WERI-Rb-1 (cell line): ENCODE data around the gene PHKB.

Experiments
- DNase-seq: peaks from one replicate; pipeline ENCODE4 v3.0.0-alpha.2; 2020
- H3K27ac ChIP-seq: fragments of 250-450 bp; sonication (Bioruptor Pico); 2 replicates; pipeline ENCODE4 v1.5.1; 2020; ENCODE audit warnings: mild to moderate bottlenecking, moderate library complexity
- H3K27me3 ChIP-seq: fragments of 250-450 bp; sonication (Bioruptor Pico); 2 replicates; pipeline ENCODE4 v1.5.1; 2021; ENCODE audit warnings: mild to moderate bottlenecking, low read depth, moderate library complexity; ENCODE audit not compliant: insufficient read depth, severe bottlenecking
- H3K36me3 ChIP-seq: fragments of 250-450 bp; sonication (Bioruptor Pico); 2 replicates; pipeline ENCODE4 v1.5.1; 2020; ENCODE audit warnings: mild to moderate bottlenecking, moderate library complexity
- H3K4me3 ChIP-seq: 2 replicates; pipeline ENCODE4 v1.5.1; 2011; ENCODE audit warnings: low read depth, mild to moderate bottlenecking, control low read depth, low read length
- H3K9me3 ChIP-seq: fragments of 250-450 bp; sonication (Bioruptor Pico); 2 replicates; pipeline ENCODE4 v1.5.1; 2021; ENCODE audit warnings: mild to moderate bottlenecking, moderate library complexity; ENCODE audit not compliant: severe bottlenecking
- TF ChIP-seq, protein P1 (sequence below): IDR thresholded peaks from 2 replicates; pipeline ENCODE4 v1.5.1; 2011; ENCODE audit warnings: low read depth, mild to moderate bottlenecking, control low read depth, inconsistent platforms, low read length

The PHKB gene

DNA sequence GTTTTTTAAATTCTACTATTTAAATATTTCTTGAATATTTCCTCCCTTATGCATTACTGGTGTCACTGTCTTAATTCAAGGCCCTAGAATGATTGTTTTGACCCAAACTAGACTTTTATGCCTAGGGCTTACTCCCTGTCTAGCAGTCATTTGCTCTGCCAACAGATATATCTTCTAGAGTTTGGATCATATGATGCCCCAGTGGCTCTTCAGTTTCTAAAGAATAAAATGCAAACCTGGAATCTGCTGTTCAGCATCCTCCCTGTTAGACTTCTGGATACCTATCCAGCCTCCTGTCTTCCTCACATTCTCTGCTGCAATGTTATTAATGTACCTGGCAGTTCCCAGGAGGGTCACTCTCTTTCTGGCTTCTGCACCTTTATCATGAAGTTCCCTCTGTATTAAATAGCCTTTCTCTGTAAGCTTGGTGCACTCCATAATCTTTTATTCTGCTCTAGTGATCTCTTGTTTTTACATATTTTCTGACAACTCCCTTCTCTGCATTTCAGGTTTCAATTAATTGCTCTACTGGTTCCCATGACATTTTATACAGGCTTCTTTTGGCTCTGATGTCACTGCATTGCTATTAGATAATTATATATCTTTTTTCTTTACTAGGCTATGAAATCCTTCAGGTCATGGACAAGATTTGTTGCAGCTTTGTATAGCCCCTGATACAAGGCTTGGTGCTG, 15.7 kb downstream of the PHKB start:
- Histone ChIP-seq H3K27me3 (no peaks in the 10 kb centered on the region), H3K9me3 (no peaks in the 10 kb centered on the region), H3K27ac (no peak overlapping the region), H3K36me3 (no peaks in the 10 kb centered on the region), H3K4me3 (no peak overlapping the region)
- TF ChIP-seq, protein P1, sequence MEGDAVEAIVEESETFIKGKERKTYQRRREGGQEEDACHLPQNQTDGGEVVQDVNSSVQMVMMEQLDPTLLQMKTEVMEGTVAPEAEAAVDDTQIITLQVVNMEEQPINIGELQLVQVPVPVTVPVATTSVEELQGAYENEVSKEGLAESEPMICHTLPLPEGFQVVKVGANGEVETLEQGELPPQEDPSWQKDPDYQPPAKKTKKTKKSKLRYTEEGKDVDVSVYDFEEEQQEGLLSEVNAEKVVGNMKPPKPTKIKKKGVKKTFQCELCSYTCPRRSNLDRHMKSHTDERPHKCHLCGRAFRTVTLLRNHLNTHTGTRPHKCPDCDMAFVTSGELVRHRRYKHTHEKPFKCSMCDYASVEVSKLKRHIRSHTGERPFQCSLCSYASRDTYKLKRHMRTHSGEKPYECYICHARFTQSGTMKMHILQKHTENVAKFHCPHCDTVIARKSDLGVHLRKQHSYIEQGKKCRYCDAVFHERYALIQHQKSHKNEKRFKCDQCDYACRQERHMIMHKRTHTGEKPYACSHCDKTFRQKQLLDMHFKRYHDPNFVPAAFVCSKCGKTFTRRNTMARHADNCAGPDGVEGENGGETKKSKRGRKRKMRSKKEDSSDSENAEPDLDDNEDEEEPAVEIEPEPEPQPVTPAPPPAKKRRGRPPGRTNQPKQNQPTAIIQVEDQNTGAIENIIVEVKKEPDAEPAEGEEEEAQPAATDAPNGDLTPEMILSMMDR, result no peak
- no peak for DNase-seq

- DNase-seq, result no peak
- Histone ChIP-seq H3K27ac (no peak overlapping the region), H3K4me3 (no peak overlapping the region), H3K36me3 (no peaks in the 10 kb centered on the region), H3K27me3 (no peaks in the 10 kb centered on the region), H3K9me3 (no peaks in the 10 kb centered on the region)
- TF ChIP-seq, protein P1, result no peak
Measured at GRCh38 chr16:47477679-47478078, 16.5 kb downstream of the PHKB start.

- no peaks in the 10 kb centered on the region for H3K27me3 ChIP-seq
- H3K36me3 ChIP-seq, result no peaks in the 10 kb centered on the region
- TF ChIP-seq, protein P1, result no peak
- H3K9me3 ChIP-seq, result no peaks in the 10 kb centered on the region
- no peak overlapping the region for H3K27ac ChIP-seq
- no peak for DNase-seq
- no peak overlapping the region for H3K4me3 ChIP-seq
Measured at GRCh38 chr16:47480410-47480809, 19.3 kb downstream of the PHKB start.

DNA sequence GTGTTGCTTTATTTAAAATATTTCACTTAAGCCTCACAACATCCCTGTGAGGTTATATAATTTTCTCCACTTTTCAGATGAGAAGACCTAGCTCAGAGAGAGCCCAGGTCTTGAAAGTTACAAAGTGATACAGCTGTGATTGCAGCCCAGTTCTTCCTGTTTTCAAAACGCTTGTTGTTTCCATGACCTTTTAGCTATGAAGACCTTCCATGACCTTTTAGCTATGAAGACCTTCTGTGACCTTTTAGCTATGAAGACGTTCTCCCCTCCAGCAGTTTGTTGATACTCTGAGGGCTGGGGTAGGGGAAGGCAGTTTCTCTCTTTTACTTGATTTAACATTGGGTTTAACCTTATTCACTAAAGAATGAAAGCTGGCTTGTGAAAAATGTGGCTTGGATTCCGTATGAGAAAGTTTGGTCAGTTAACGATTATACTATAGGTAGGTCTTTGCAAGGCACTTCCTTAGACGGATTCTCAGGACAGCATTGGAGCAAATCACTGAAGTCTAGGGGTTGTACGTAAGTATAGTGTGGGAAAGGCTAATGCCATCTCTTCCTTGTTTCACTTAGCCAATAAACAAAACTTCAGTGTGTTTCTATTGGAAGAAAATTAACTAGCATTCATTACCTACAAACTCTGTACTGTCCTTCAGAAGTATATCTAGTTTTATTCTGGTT, 20.7 kb downstream of the PHKB start:
- Histone ChIP-seq H3K9me3 (no peaks in the 10 kb centered on the region), H3K36me3 (no peaks in the 10 kb centered on the region), H3K27ac (no peak overlapping the region), H3K27me3 (no peaks in the 10 kb centered on the region), H3K4me3 (no peak overlapping the region)
- TF ChIP-seq, protein P1, result no peak
- no peak for DNase-seq

DNA sequence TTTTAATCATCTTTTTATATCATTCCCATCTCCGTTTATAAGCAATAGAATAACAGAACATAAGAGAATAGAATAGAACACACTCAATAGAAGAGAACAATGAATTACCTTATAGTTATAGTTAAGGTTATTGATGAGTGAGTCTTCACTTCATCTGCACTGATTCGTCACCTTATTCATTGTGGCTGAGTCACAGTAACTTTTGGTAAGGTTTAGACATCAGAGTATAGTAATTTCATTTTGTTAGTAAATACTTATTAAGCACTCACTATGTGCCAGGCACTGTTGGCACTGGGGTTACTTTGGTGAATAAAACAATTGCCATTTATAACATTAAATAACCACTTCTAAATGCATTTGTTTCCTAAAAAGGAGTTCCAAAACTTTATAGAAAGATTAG, 22.5 kb downstream of the PHKB start:
- no peaks in the 10 kb centered on the region for H3K9me3 ChIP-seq
- H3K36me3 ChIP-seq, result no peaks in the 10 kb centered on the region
- no peaks in the 10 kb centered on the region for H3K27me3 ChIP-seq
- no peak overlapping the region for H3K27ac ChIP-seq
- H3K4me3 ChIP-seq, result no peak overlapping the region
- TF ChIP-seq, protein P1, result no peak
- DNase-seq, result no peak

- Histone ChIP-seq H3K36me3 (no peaks in the 10 kb centered on the region), H3K27me3 (no peaks in the 10 kb centered on the region), H3K4me3 (no peak overlapping the region), H3K27ac (no peak overlapping the region), H3K9me3 (no peaks in the 10 kb centered on the region)
- DNase-seq, result no peak
- TF ChIP-seq, protein P1, result no peak
Measured at GRCh38 chr16:47486856-47487255, 25.7 kb downstream of the PHKB start.
